ENCODE results near the gene IQSEC1.

The IQSEC1 gene

GRCh38 chr3:13045241-13045903 is 27.9 kb downstream of the IQSEC1 start:
- no peak for TF ChIP-seq FOXM1 (IDR thresholded peaks at IDR 0.05; ENCODE audit: borderline replicate concordance, low read depth)
- no peak for TF ChIP-seq EP300 (IDR thresholded peaks at IDR 0.05; ENCODE audit: borderline replicate concordance)
- no peak for TF ChIP-seq YY1 (IDR thresholded peaks at IDR 0.05; ENCODE audit: low read depth)
- no peak for TF ChIP-seq RAD21 (IDR thresholded peaks at IDR 0.05; ENCODE audit: low read depth)
- TF ChIP-seq CREB1 (IDR thresholded peaks at IDR 0.05; ENCODE audit: low read depth) = no peak
- TF ChIP-seq USF1 (IDR thresholded peaks at IDR 0.05) = no peak
- no peak for TF ChIP-seq TEAD4 (IDR thresholded peaks at IDR 0.05)
- no peak for TF ChIP-seq TAF1 (IDR thresholded peaks at IDR 0.05; ENCODE audit: low read depth)

- TF ChIP-seq RAD21 (IDR thresholded peaks at IDR 0.05; ENCODE audit: low read depth) (no peak), TEAD4 (IDR thresholded peaks at IDR 0.05) (no peak), ZBTB7A (IDR thresholded peaks at IDR 0.05; ENCODE audit: low read depth) (no peak), FOXM1 (IDR thresholded peaks at IDR 0.05; ENCODE audit: borderline replicate concordance, low read depth) (no peak), MAX (IDR thresholded peaks at IDR 0.05) (no peak), TCF12 (IDR thresholded peaks at IDR 0.05; ENCODE audit: low read depth) (no peak), REST (IDR thresholded peaks at IDR 0.05; ENCODE audit: low read depth) (no peak), USF1 (IDR thresholded peaks at IDR 0.05) (no peak), EP300 (IDR thresholded peaks at IDR 0.05; ENCODE audit: borderline replicate concordance) (no peak), CREB1 (IDR thresholded peaks at IDR 0.05; ENCODE audit: low read depth) (no peak)
Observed at GRCh38 chr3:13044496-13045240, 28.6 kb downstream of the IQSEC1 start.

GRCh38 chr3:13043656-13044055 is 29.6 kb downstream of the IQSEC1 start:
- TF ChIP-seq REST (IDR thresholded peaks at IDR 0.05; ENCODE audit: low read depth) (no peak), TAF1 (IDR thresholded peaks at IDR 0.05; ENCODE audit: low read depth) (no peak), USF1 (IDR thresholded peaks at IDR 0.05) (no peak)

GRCh38 chr3:13042715-13043271 is 30.4 kb downstream of the IQSEC1 start:
- TF ChIP-seq NFIC (IDR thresholded peaks at IDR 0.05) = no peak
- no peak for TF ChIP-seq USF1 (IDR thresholded peaks at IDR 0.05)
- TF ChIP-seq TAF1 (IDR thresholded peaks at IDR 0.05; ENCODE audit: low read depth) = no peak
- no peak for TF ChIP-seq EP300 (IDR thresholded peaks at IDR 0.05; ENCODE audit: borderline replicate concordance)
- TF ChIP-seq YY1 (IDR thresholded peaks at IDR 0.05; ENCODE audit: low read depth) = no peak
- no peak for TF ChIP-seq TCF12 (IDR thresholded peaks at IDR 0.05; ENCODE audit: low read depth)
- no peak for TF ChIP-seq TEAD4 (IDR thresholded peaks at IDR 0.05)

GRCh38 chr3:13042127-13042701 is 31.0 kb downstream of the IQSEC1 start:
- no peak for TF ChIP-seq CREB1 (IDR thresholded peaks at IDR 0.05; ENCODE audit: low read depth)
- TF ChIP-seq TCF12 (IDR thresholded peaks at IDR 0.05; ENCODE audit: low read depth) = no peak
- TF ChIP-seq CEBPB (IDR thresholded peaks at IDR 0.05) = no peak
- no peak for TF ChIP-seq ZBTB7A (IDR thresholded peaks at IDR 0.05; ENCODE audit: low read depth)
- no peak for TF ChIP-seq TAF1 (IDR thresholded peaks at IDR 0.05; ENCODE audit: low read depth)
- TF ChIP-seq RAD21 (IDR thresholded peaks at IDR 0.05; ENCODE audit: low read depth) = no peak
- no peak for TF ChIP-seq NFIC (IDR thresholded peaks at IDR 0.05)
- TF ChIP-seq EP300 (IDR thresholded peaks at IDR 0.05; ENCODE audit: borderline replicate concordance) = no peak
- TF ChIP-seq MAX (IDR thresholded peaks at IDR 0.05) = no peak
- TF ChIP-seq TEAD4 (IDR thresholded peaks at IDR 0.05) = no peak
- no peak for TF ChIP-seq REST (IDR thresholded peaks at IDR 0.05; ENCODE audit: low read depth)
- no peak for TF ChIP-seq FOXM1 (IDR thresholded peaks at IDR 0.05; ENCODE audit: borderline replicate concordance, low read depth)
- TF ChIP-seq YY1 (IDR thresholded peaks at IDR 0.05; ENCODE audit: low read depth) = no peak
- no peak for TF ChIP-seq USF1 (IDR thresholded peaks at IDR 0.05)
- no peak for TF ChIP-seq EGR1 (IDR thresholded peaks at IDR 0.05)

Measured in Ishikawa (cell line).